Choroid plexus epithelial cell (primary cell): ENCODE measurements around the gene BFSP2.
"Not testable (repeated sequence)": the region's sequence is repeated elsewhere in the genome, so short reads cannot be mapped to it uniquely, and the experiment has no call there.

Experiments
- DNase-seq: peaks from one replicate; pipeline ENCODE4 v3.0.0-alpha.2; 2010; ENCODE audit warnings: low read depth
- H3K4me3 ChIP-seq: 2 replicates; pipeline ENCODE4 v1.5.1; 2011; ENCODE audit warnings: low read depth, mild to moderate bottlenecking, control low read depth, low read length, moderate library complexity
- CTCF ChIP-seq: conservative IDR thresholded peaks from 2 replicates; pipeline ENCODE4 v1.5.1; 2011; ENCODE audit warnings: low read depth, mild to moderate bottlenecking, control low read depth, inconsistent platforms, low read length, moderate library complexity

Gene BFSP2

DNA sequence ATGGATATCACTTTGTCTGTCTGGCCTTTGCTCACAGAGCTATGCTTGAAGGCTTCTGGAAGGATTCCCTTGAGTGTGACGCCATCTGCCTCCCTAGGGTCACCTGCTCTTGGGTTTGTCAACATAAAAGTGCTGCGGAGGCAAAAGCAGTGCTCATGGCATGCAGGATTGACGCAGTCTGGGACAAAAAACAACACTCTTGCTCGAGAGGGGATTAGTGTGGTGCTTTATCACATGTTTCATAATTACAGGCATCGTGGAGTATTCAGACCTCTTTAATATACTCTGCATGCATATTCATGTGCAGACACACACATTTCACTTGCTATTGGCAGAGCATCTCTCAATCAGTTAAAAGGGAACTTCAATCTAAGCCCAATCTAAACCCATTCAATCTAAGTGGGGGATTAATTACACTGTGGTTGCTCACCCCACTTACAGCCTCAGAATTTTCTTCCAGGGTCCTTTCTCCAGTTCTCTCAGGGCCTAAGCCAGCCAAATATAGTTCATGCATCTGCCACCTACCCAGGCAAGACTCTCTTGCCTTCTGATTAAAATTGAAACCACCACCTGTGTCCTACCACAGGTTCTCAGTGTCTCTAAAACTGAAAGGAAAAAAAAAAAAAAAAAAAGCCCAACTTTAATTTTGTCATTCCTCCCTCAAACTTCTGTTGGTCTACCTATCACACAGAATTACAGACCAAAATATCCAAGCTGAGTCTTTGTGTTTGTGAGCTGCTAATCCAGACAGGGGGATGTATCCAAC is 75.6 kb downstream of the BFSP2 start:
- TF ChIP-seq CTCF: no peak
- peak; percentile 23 for DNase-seq
- no peak overlapping the region for H3K4me3 ChIP-seq

DNA sequence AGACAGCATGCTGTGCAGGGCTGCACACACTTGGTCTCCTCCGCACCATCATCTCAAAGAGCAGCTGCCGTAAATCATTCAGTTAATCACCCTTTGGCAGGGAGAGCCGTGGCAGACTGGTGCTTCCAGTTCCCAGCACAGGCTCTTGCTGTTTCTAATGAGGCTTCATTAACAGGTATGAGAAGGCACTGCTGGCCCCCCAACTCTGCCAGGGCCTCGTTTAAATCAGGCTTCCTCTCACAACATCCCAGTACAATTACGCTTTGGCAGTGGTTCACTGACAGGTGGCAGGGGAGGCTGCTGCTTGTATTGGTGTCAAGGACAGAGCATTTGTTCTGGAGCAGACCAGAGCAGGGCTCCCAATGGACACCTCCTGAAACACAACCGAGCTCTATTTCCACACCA is 77.1 kb downstream of the BFSP2 start:
- no peak for DNase-seq
- no peak overlapping the region for H3K4me3 ChIP-seq
- TF ChIP-seq CTCF: no peak

DNA sequence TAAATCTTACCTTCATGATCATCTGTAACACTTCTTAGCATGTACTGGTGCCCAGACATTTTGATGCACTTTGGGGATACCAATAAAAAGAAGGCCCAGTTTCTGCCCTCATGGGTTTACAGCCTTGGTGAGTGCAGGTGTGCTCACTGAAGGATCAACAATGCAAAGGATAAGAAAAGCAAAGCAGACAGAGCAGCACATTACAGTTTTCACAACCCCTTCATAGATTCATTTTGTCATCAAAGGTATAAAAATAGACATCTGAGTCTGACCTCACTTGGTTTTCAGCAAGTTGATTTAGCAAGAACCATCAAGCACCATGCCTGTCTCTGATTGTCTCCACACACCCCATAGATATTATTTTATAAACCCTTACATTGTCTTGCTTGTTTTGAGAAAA is 77.6 kb downstream of the BFSP2 start:
- TF ChIP-seq CTCF: no peak
- H3K4me3 ChIP-seq: no peak overlapping the region
- no peak for DNase-seq

DNA sequence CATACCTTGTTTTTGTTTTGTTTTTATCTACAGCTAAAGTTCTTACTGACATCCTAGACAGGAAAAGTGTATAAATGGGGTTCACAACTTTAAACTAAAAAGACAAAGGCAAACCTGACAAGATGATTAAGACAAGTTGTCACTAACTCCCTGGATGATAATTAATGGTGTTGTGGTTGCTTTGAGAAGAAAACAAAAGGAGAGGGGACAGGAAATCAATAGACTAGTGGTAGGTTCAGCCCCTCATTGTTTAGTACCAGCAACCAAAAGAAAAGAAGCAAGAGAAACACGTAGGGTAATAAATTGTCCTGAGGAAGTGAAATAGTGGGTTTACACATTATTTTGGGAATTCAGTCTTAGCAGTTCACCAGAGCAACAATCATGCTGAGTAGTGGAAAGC is 78.8 kb downstream of the BFSP2 start:
- no peak for TF ChIP-seq CTCF
- DNase-seq: no peak
- no peak overlapping the region for H3K4me3 ChIP-seq

GRCh38 chr3:133479401-133479800 is 79.5 kb downstream of the BFSP2 start:
- TF ChIP-seq CTCF: no peak
- DNase-seq: no peak
- no peak overlapping the region for H3K4me3 ChIP-seq

GRCh38 chr3:133479895-133480669 is 80.2 kb downstream of the BFSP2 start:
- no peak for DNase-seq
- no peak for TF ChIP-seq CTCF
- H3K4me3 ChIP-seq: no peak overlapping the region

- H3K4me3 ChIP-seq, DNase-seq: not testable (repeated sequence)
Observed at GRCh38 chr3:133482474-133482873, 82.6 kb downstream of the BFSP2 start.
